ENCODE data around the gene PDGFD.

GRCh38 chr11:103939694-103940093, 224.3 kb downstream of the PDGFD start:
- TF ChIP-seq, protein P1, sequence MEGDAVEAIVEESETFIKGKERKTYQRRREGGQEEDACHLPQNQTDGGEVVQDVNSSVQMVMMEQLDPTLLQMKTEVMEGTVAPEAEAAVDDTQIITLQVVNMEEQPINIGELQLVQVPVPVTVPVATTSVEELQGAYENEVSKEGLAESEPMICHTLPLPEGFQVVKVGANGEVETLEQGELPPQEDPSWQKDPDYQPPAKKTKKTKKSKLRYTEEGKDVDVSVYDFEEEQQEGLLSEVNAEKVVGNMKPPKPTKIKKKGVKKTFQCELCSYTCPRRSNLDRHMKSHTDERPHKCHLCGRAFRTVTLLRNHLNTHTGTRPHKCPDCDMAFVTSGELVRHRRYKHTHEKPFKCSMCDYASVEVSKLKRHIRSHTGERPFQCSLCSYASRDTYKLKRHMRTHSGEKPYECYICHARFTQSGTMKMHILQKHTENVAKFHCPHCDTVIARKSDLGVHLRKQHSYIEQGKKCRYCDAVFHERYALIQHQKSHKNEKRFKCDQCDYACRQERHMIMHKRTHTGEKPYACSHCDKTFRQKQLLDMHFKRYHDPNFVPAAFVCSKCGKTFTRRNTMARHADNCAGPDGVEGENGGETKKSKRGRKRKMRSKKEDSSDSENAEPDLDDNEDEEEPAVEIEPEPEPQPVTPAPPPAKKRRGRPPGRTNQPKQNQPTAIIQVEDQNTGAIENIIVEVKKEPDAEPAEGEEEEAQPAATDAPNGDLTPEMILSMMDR (conservative IDR thresholded peaks at IDR 0.05; ENCODE audit: low read depth in 2 of 2), result no peak
- TF ChIP-seq EZH2phosphoT487 (IDR thresholded peaks at IDR 0.05; ENCODE audit: unreplicated experiment) (no peak), ZNF114 (CRISPR knock-in tag; IDR thresholded peaks at IDR 0.05) (no peak), POLR2AphosphoS5 (IDR thresholded peaks at IDR 0.05; ENCODE audit: low read depth) (no peak)
